Osteoblast (primary cell): Measurements from ENCODE around the gene HGF. TPM values are rescaled to one million over a fixed set of nuclear protein-coding genes. Genes with fewer than 3 reads are reported as not detected.
A peak's percentile ranks its signal among the peaks of the same experiment; 100 is the strongest.

Experiments
- DNase-seq: peaks from one replicate; pipeline ENCODE4 v3.0.0; 2011; ENCODE audit warnings: low spot score, mixed read lengths; ENCODE audit not compliant: insufficient read length; ENCODE audit errors: missing footprints
- H2AFZ ChIP-seq: 2 replicates; pipeline ENCODE4 v1.6.0; 2011; ENCODE audit warnings: mild to moderate bottlenecking, low read length
- H3K27ac ChIP-seq: 2 replicates; pipeline ENCODE4 v1.5.1; 2011; ENCODE audit warnings: mild to moderate bottlenecking, low read depth, low read length, moderate library complexity
- H3K27me3 ChIP-seq: 2 replicates; pipeline ENCODE4 v1.6.0; 2012; ENCODE audit warnings: mild to moderate bottlenecking, control low read depth, inconsistent platforms, low read length, moderate library complexity; ENCODE audit not compliant: insufficient read depth
- H3K36me3 ChIP-seq: 2 replicates; pipeline ENCODE4 v1.5.1; 2011; ENCODE audit warnings: mild to moderate bottlenecking, low read length, control low read depth, moderate library complexity; ENCODE audit not compliant: insufficient read depth
- H3K4me1 ChIP-seq: 2 replicates; pipeline ENCODE4 v1.5.1; 2011; ENCODE audit warnings: mild to moderate bottlenecking, low read length, control low read depth, moderate library complexity; ENCODE audit not compliant: insufficient read depth
- H3K4me2 ChIP-seq: 2 replicates; pipeline ENCODE4 v1.6.0; 2011; ENCODE audit warnings: mild to moderate bottlenecking, low read length; ENCODE audit not compliant: insufficient read depth
- H3K4me3 ChIP-seq: fragments of 200-600 bp; sonication (generic); 3 replicates; pipeline ENCODE4 v1.5.1; 2012; ENCODE audit warnings: mild to moderate bottlenecking, low read length, inconsistent platforms; ENCODE audit not compliant: insufficient read depth
- H3K79me2 ChIP-seq: 2 replicates; pipeline ENCODE4 v1.6.0; 2012; ENCODE audit warnings: mild to moderate bottlenecking, low read length, control low read depth, inconsistent platforms; ENCODE audit not compliant: insufficient read depth
- H3K9me3 ChIP-seq: 2 replicates; pipeline ENCODE4 v1.5.1; 2011; ENCODE audit warnings: low read depth, low read length, control low read depth
- H4K20me1 ChIP-seq: 2 replicates; pipeline ENCODE4 v1.6.0; 2012; ENCODE audit warnings: mild to moderate bottlenecking, low read length, control low read depth; ENCODE audit not compliant: insufficient read depth
- total RNA-seq: library from RNA; depleted of rRNA; stranded (reverse); fragments of >200 nt; gene quantifications from 2 replicates; pipeline ENCODE4 v1.2.3, GENCODE V29; 2012
- TF ChIP-seq, protein P1 (sequence below): IDR thresholded peaks from 2 replicates; pipeline ENCODE4 v1.5.1; 2011; ENCODE audit warnings: mild to moderate bottlenecking, low read depth, low read length, moderate library complexity; ENCODE audit errors: extremely low read depth

The HGF gene
- total RNA-seq, 1 donor, result 41.3 TPM

DNA sequence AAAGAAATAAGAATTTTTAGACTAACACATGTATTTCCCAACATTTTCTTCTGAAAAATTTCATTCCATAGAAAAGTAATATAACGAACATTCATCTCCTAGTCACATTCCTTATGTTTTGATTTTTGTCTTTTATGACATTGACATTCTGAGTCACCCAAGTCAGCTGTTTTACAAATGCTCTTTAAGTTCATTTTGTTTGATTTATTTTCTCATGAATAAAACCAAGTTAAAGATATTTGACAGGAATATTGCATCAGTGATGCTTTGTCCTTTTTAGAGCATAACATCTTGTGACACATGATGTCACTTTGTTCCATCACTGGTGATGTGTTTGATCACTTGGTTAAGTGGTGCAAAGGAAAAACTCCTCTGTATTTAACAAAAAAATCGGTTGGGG, 48.4 kb downstream of the HGF start:
- Histone ChIP-seq H4K20me1 (no peaks in the 10 kb centered on the region), H3K27ac (no peak overlapping the region), H3K36me3 (peaks cover 21% of the 10 kb centered on the region), H3K4me2 (no peak overlapping the region), H3K27me3 (no peaks in the 10 kb centered on the region), H3K9me3 (no peaks in the 10 kb centered on the region), H2AFZ (no peak overlapping the region), H3K79me2 (no peaks in the 10 kb centered on the region), H3K4me1 (peaks cover 16% of the 10 kb centered on the region), H3K4me3 (no peak overlapping the region)
- DNase-seq, result peak; percentile 58
- TF ChIP-seq, protein P1, sequence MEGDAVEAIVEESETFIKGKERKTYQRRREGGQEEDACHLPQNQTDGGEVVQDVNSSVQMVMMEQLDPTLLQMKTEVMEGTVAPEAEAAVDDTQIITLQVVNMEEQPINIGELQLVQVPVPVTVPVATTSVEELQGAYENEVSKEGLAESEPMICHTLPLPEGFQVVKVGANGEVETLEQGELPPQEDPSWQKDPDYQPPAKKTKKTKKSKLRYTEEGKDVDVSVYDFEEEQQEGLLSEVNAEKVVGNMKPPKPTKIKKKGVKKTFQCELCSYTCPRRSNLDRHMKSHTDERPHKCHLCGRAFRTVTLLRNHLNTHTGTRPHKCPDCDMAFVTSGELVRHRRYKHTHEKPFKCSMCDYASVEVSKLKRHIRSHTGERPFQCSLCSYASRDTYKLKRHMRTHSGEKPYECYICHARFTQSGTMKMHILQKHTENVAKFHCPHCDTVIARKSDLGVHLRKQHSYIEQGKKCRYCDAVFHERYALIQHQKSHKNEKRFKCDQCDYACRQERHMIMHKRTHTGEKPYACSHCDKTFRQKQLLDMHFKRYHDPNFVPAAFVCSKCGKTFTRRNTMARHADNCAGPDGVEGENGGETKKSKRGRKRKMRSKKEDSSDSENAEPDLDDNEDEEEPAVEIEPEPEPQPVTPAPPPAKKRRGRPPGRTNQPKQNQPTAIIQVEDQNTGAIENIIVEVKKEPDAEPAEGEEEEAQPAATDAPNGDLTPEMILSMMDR, result no peak

DNA sequence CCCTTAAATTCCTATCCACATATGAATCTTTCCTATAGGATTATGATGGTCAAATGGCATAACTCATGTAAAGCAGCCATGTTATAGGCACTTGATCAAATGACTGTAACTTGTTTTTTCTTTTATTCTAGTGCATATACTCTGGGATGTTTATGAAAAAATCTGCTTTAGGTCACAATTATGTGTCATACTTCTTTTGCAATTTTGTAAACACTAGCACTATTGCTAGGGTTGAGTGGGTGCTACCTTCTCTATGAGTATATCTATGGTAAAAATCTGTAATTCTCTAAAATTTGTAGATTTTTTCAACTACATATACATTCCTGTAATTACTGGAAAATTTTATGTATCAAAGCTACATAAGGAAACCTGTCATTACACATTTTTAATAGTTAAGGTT, 50.0 kb downstream of the HGF start:
- TF ChIP-seq, protein P1, result no peak
- H3K79me2 ChIP-seq, result no peaks in the 10 kb centered on the region
- H3K27me3 ChIP-seq, result no peaks in the 10 kb centered on the region
- H4K20me1 ChIP-seq, result no peaks in the 10 kb centered on the region
- H3K4me1 ChIP-seq, result peaks cover 9% of the 10 kb centered on the region
- H2AFZ ChIP-seq, result no peak overlapping the region
- DNase-seq, result no peak
- H3K36me3 ChIP-seq, result peaks cover 19% of the 10 kb centered on the region
- H3K4me2 ChIP-seq, result no peak overlapping the region
- H3K9me3 ChIP-seq, result no peaks in the 10 kb centered on the region
- H3K4me3 ChIP-seq, result no peak overlapping the region
- H3K27ac ChIP-seq, result no peak overlapping the region

DNA sequence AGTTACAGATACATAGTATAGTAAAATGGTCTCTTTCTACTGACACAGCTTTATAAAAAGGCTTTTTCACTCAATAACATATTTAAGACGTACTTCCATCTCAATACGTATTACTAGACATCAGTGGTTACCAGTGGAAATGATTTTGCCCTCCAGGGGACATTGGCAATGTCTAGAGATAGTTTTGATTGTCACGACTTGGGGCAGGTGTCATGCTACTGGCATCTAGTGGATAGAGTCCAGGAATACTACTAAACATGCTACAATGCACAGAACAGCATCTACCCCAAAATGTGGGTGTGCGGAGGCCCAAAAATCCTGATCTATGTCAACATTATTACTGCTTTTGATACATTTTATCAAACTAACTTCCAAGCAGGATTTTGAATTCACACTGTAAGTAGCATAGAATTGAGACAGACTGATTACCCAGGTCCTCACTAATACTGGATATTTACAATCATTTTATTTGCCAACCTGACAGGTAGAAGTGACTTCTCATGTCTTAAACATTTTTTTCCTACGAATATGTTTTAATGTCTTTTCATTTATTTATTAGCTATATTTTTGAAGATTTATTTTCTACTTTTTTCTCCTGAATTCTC, 53.8 kb downstream of the HGF start:
- H3K27me3 ChIP-seq, result no peaks in the 10 kb centered on the region
- no peak for DNase-seq
- H4K20me1 ChIP-seq, result no peaks in the 10 kb centered on the region
- peaks cover 14% of the 10 kb centered on the region for H3K36me3 ChIP-seq
- peaks cover 8% of the 10 kb centered on the region for H3K4me1 ChIP-seq
- peak overlapping the region; percentile 72 for H3K27ac ChIP-seq
- H3K9me3 ChIP-seq, result no peaks in the 10 kb centered on the region
- H3K4me2 ChIP-seq, result peak overlapping the region; percentile 46
- peak overlapping the region; percentile 57 for H2AFZ ChIP-seq
- no peaks in the 10 kb centered on the region for H3K79me2 ChIP-seq
- TF ChIP-seq, protein P1, result peak; percentile 60
- no peak overlapping the region for H3K4me3 ChIP-seq

DNA sequence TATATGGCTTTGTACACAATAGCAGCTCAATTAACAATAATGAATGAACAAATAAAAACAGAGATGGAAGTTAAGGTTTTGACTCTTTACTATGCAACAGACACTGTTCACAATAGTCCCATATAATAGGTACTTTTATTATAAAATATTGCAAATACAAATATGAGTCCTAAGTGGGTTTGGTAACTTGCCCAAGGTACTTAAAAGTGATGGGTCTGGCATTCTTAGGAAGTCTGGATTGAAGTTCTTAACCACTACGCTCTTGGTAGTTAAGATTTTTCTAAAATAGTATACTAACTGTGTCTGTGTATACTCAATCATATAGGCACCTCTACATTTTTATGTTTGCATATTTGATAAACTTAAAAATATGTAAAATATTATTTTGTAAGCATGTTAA, 55.5 kb downstream of the HGF start:
- no peaks in the 10 kb centered on the region for H3K9me3 ChIP-seq
- no peaks in the 10 kb centered on the region for H3K79me2 ChIP-seq
- no peak overlapping the region for H3K27ac ChIP-seq
- no peak overlapping the region for H2AFZ ChIP-seq
- TF ChIP-seq, protein P1, result no peak
- DNase-seq, result no peak
- no peaks in the 10 kb centered on the region for H4K20me1 ChIP-seq
- H3K27me3 ChIP-seq, result no peaks in the 10 kb centered on the region
- H3K36me3 ChIP-seq, result peaks cover 21% of the 10 kb centered on the region
- no peak overlapping the region for H3K4me3 ChIP-seq
- H3K4me2 ChIP-seq, result no peak overlapping the region
- H3K4me1 ChIP-seq, result peaks cover 8% of the 10 kb centered on the region
